Suprapubic skin (tissue), 4 donors: ENCODE data around the gene PDE4D.

Source experiments
- EP300 ChIP-seq: sonication (generic); formaldehyde crosslinking; IDR thresholded peaks from one replicate; pipeline ENCODE4 v1.6.1; 2017; ENCODE audit warnings: antibody characterized with exemption
- POLR2A ChIP-seq, 2 donors: fragments of 450-650 bp; IDR thresholded peaks; one replicate each; pipeline ENCODE4 v1.6.1; 2017; ENCODE audit warnings: antibody characterized with exemption in 2 of 2, mild to moderate bottlenecking in 2 of 2, moderate library complexity in 2 of 2
- POLR2AphosphoS5 ChIP-seq, 3 donors: sonication (generic); formaldehyde crosslinking; IDR thresholded peaks; one replicate each; pipeline ENCODE4 v1.6.1; 2017; ENCODE audit warnings: antibody characterized with exemption in 3 of 3
- TF ChIP-seq, protein P1 (sequence below), 2 donors: fragments of 200-600 bp in 1 of 2; fragments of 450-650 bp in 1 of 2; sonication (generic) in 1 of 2; IDR thresholded peaks; one replicate each; pipeline ENCODE4 v1.5.1; 2016 to 2019; ENCODE audit warnings: antibody characterized with exemption in 2 of 2, mild to moderate bottlenecking in 1 of 2, moderate library complexity in 1 of 2

DNA sequence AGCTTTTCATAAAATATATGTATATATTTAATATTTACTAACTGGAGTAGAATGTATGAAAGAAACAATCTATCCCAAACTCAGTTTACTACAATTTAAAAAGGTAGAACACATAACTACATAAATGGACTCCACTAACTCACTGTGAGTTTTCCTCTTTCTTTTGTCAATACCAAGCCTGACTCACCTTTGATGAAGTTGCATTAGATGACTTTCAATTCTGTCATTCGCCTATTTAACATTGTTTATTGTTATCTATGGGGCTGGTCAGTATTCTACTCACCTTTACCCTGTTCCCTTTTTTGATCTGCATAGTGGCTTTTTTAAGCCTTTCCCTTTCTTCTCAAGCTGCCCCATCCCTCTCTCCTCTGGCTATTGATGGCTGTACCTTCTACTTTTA is 680.9 kb downstream of the PDE4D start:
- TF ChIP-seq, protein P1, sequence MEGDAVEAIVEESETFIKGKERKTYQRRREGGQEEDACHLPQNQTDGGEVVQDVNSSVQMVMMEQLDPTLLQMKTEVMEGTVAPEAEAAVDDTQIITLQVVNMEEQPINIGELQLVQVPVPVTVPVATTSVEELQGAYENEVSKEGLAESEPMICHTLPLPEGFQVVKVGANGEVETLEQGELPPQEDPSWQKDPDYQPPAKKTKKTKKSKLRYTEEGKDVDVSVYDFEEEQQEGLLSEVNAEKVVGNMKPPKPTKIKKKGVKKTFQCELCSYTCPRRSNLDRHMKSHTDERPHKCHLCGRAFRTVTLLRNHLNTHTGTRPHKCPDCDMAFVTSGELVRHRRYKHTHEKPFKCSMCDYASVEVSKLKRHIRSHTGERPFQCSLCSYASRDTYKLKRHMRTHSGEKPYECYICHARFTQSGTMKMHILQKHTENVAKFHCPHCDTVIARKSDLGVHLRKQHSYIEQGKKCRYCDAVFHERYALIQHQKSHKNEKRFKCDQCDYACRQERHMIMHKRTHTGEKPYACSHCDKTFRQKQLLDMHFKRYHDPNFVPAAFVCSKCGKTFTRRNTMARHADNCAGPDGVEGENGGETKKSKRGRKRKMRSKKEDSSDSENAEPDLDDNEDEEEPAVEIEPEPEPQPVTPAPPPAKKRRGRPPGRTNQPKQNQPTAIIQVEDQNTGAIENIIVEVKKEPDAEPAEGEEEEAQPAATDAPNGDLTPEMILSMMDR (IDR thresholded peaks at IDR 0.05): no peak
- no peak for TF ChIP-seq POLR2A (IDR thresholded peaks at IDR 0.05)
- TF ChIP-seq EP300: no peak
- TF ChIP-seq POLR2AphosphoS5 (IDR thresholded peaks at IDR 0.05): no peak
